Fibroblast of lung (primary cell): ENCODE data around the gene WDR86. TPM values are rescaled to one million over a fixed set of nuclear protein-coding genes. Genes with fewer than 3 reads are reported as not detected.
A peak's percentile ranks its signal among the peaks of the same experiment; 100 is the strongest.

ENCODE experiments used
- DNase-seq, 2 donors: peaks; one replicate each; pipeline versions ENCODE4 v3.0.0 to v3.0.0-alpha.2; 2010; ENCODE audit warnings: low read depth in 2 of 2
- H2AFZ ChIP-seq: 2 replicates; pipeline ENCODE4 v1.5.1; 2012; ENCODE audit warnings: low read length, control low read depth, inconsistent platforms
- H3K27ac ChIP-seq: 2 replicates; pipeline ENCODE4 v1.5.1; 2011; ENCODE audit warnings: low read length, control low read depth; ENCODE audit not compliant: insufficient read depth
- H3K27me3 ChIP-seq: 2 replicates; pipeline ENCODE4 v1.5.1; 2011; ENCODE audit warnings: mild to moderate bottlenecking, low read length; ENCODE audit not compliant: control insufficient read depth, insufficient read depth
- H3K36me3 ChIP-seq: 2 replicates; pipeline ENCODE4 v1.5.1; 2011; ENCODE audit warnings: low read length; ENCODE audit not compliant: control insufficient read depth, insufficient read depth
- H3K4me1 ChIP-seq: 2 replicates; pipeline ENCODE4 v1.5.1; 2011; ENCODE audit warnings: low read length; ENCODE audit not compliant: control insufficient read depth, insufficient read depth; ENCODE audit errors: extremely low read depth
- H3K4me2 ChIP-seq: 2 replicates; pipeline ENCODE4 v1.5.1; 2011; ENCODE audit warnings: low read length, control low read depth; ENCODE audit not compliant: insufficient read depth; ENCODE audit errors: extremely low read depth
- H3K4me3 ChIP-seq, 4 experiments: fragments of 200-600 bp in 1 of 4; sonication (generic) in 1 of 4; replicated peaks in 1 of 4; 2 replicates each; pipeline ENCODE4 v1.5.1; 2011 to 2016; ENCODE audit warnings: low read length in 4 of 4, low read depth in 3 of 4, mild to moderate bottlenecking in 3 of 4, control low read depth in 2 of 4, inconsistent platforms in 1 of 4, mixed read lengths in 1 of 4; ENCODE audit not compliant: insufficient read depth in 1 of 4; ENCODE audit errors: control extremely low read depth in 1 of 4
- H3K79me2 ChIP-seq: 2 replicates; pipeline ENCODE4 v1.5.1; 2012; ENCODE audit warnings: mild to moderate bottlenecking, low read length, inconsistent platforms; ENCODE audit not compliant: control insufficient read depth, insufficient read depth
- H3K9ac ChIP-seq: 2 replicates; pipeline ENCODE4 v1.5.1; 2011; ENCODE audit warnings: mild to moderate bottlenecking, low read length, control low read depth; ENCODE audit not compliant: insufficient read depth
- H3K9me3 ChIP-seq: 2 replicates; pipeline ENCODE4 v1.5.1; 2012; ENCODE audit warnings: low read depth, low read length; ENCODE audit not compliant: control insufficient read depth, insufficient read depth
- H4K20me1 ChIP-seq: 2 replicates; pipeline ENCODE4 v1.5.1; 2011; ENCODE audit warnings: low read length; ENCODE audit not compliant: control insufficient read depth, insufficient read depth; ENCODE audit errors: extremely low read depth
- CTCF ChIP-seq, 2 donors: IDR thresholded peaks in 1 of 2; conservative IDR thresholded peaks in 1 of 2; 1 replicate in 1 of 2; 2 replicates in 1 of 2; pipeline ENCODE4 v1.5.1; 2011 to 2012; ENCODE audit warnings: low read length in 2 of 2, control low read depth in 1 of 2, inconsistent platforms in 1 of 2, low read depth in 1 of 2, mild to moderate bottlenecking in 1 of 2
- EZH2 ChIP-seq: IDR thresholded peaks from 2 replicates; pipeline ENCODE4 v1.5.1; 2012; ENCODE audit warnings: low read length, control low read depth, mild to moderate bottlenecking; ENCODE audit errors: missing control alignments
- polyA plus RNA-seq, 2 donors: library from polyadenylated mRNA; depleted of rRNA in 1 of 2; stranded (reverse) in 1 of 2; unstranded in 1 of 2; fragments of >200 nt; gene quantifications; 2 replicates each; pipeline ENCODE4 v1.2.1, GENCODE V29; 2011 to 2012; ENCODE audit warnings: missing spikeins in 1 of 2
- total RNA-seq: library from RNA; depleted of rRNA; stranded (reverse); fragments of >200 nt; gene quantifications from 2 replicates; pipeline ENCODE4 v1.2.1, GENCODE V29; 2014

WDR86 gene
- total and polyA plus RNA-seq, 2 donors (not counting 1 experiment from before 2014, with no cell fraction given) = 0.33 TPM; not detected in 1

- TF ChIP-seq CTCF (conservative IDR thresholded peaks at IDR 0.05 in 1 of 2, IDR thresholded peaks at IDR 0.05 in 1 of 2; ENCODE audit: low read depth in 1 of 2, low read length in 2 of 2) (no peak), EZH2 (no peak)
- no peak overlapping the region for H3K9ac ChIP-seq
- H3K36me3 ChIP-seq = peaks cover 2% of the 10 kb centered on the region
- H3K27me3 ChIP-seq = no peaks in the 10 kb centered on the region
- no peaks in the 10 kb centered on the region for H3K79me2 ChIP-seq
- no peak overlapping the region for H3K4me3 ChIP-seq
- no peaks in the 10 kb centered on the region for H4K20me1 ChIP-seq
- H3K9me3 ChIP-seq = no peaks in the 10 kb centered on the region
- H2AFZ ChIP-seq = no peak overlapping the region
- H3K27ac ChIP-seq = no peak overlapping the region
- peaks cover 22% of the 10 kb centered on the region for H3K4me1 ChIP-seq
- no peak for DNase-seq
- H3K4me2 ChIP-seq = no peak overlapping the region
Observed at GRCh38 chr7:151363182-151363581, 46.7 kb downstream of the WDR86 start.

DNA sequence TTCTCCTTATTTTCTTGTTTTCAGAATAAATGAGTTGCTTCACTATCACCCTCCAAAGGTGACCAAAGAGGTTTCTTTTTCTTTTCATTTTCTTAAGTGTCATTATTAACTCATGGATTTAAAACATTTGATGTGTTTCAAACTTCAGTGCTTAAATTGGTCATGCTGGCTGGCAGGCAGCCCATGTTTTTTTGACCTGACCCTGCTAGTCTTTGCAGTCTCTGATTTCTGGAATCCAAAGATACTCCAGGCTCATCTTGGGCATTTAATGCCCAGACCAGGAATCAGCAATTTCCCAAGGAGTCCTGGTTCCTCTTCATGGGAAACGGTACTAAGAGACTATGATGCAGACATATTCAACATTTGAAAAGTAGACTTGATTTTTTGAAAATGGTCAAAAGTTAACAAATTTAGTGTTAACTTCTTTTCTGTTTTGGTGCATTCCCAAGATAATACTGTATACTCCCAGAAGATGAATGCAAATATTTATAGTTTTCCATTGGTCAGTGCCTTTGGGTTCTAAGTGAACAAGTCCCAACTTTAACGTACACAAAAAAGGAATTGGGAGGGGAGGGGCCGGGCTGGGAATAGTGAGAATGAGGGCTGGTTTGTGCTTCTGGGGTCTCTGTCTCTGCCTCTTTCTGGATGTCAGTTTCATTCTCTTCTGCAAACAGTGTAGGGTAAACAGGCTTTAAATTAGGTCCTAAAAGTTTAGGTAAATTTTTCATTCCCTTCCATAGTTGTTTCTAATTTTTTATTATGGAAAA lies 48.5 kb downstream of the WDR86 start:
- Histone ChIP-seq H3K9me3 (no peaks in the 10 kb centered on the region), H3K9ac (no peak overlapping the region), H3K4me1 (peaks cover 10% of the 10 kb centered on the region), H3K4me3 (no peak overlapping the region), H3K27me3 (no peaks in the 10 kb centered on the region), H3K79me2 (no peaks in the 10 kb centered on the region), H2AFZ (no peak overlapping the region), H4K20me1 (no peaks in the 10 kb centered on the region), H3K4me2 (no peak overlapping the region), H3K27ac (no peak overlapping the region), H3K36me3 (peaks cover 3% of the 10 kb centered on the region)
- TF ChIP-seq EZH2 = no peak
- no peak for TF ChIP-seq CTCF (conservative IDR thresholded peaks at IDR 0.05 in 1 of 2, IDR thresholded peaks at IDR 0.05 in 1 of 2; ENCODE audit: low read depth in 1 of 2, low read length in 2 of 2)
- peak in 1 of 2 donors; percentile 47 for DNase-seq

DNA sequence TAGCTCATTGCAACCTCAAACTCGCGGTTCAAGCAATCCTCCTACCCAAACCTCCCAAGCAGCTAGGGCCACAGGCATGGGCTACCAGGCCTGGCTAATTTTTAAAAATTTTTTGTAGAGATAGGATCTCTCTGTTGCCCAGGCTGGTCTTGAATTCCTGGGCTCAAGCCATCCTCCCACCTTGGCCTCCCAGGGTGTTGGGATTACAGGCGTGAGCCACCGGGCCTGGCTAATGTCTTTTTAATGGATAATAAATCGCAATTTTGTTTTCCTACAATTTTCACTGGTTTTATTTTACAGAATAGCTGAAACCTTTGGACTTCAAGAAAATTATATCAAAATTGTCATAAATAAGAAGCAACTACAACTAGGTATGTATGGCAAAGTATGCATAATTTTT lies 57.3 kb downstream of the WDR86 start:
- no peaks in the 10 kb centered on the region for H3K79me2 ChIP-seq
- H2AFZ ChIP-seq = no peak overlapping the region
- H3K4me3 ChIP-seq = no peak overlapping the region
- no peak overlapping the region for H3K9ac ChIP-seq
- peaks cover 17% of the 10 kb centered on the region for H3K36me3 ChIP-seq
- no peaks in the 10 kb centered on the region for H3K9me3 ChIP-seq
- H3K27me3 ChIP-seq = no peaks in the 10 kb centered on the region
- H3K27ac ChIP-seq = no peak overlapping the region
- H3K4me2 ChIP-seq = no peak overlapping the region
- TF ChIP-seq EZH2 = no peak
- no peak for TF ChIP-seq CTCF (conservative IDR thresholded peaks at IDR 0.05 in 1 of 2, IDR thresholded peaks at IDR 0.05 in 1 of 2; ENCODE audit: low read depth in 1 of 2, low read length in 2 of 2)
- no peaks in the 10 kb centered on the region for H4K20me1 ChIP-seq
- no peak for DNase-seq
- no peaks in the 10 kb centered on the region for H3K4me1 ChIP-seq
